IMR-90 (cell line): Measurements from ENCODE around the gene SPTLC2.
"Not testable (repeated sequence)": the region's sequence is repeated elsewhere in the genome, so short reads cannot be mapped to it uniquely, and the experiment has no call there.

ENCODE experiments used
- BHLHE40 ChIP-seq: fragments of 150-350 bp; IDR thresholded peaks from 2 replicates; pipeline ENCODE4 v1.6.1; 2016; ENCODE audit warnings: mild to moderate bottlenecking, low read depth, low read length
- CEBPB ChIP-seq: IDR thresholded peaks from 2 replicates; pipeline ENCODE4 v1.6.1; 2012; ENCODE audit warnings: low read depth, low read length, improper control_type of control experiment
- CTCF ChIP-seq: conservative IDR thresholded peaks from 2 replicates; pipeline ENCODE4 v1.5.1; 2012; ENCODE audit warnings: mild to moderate bottlenecking, low read depth, low read length, improper control_type of control experiment
- ELK1 ChIP-seq: fragments of 150-350 bp; IDR thresholded peaks from 2 replicates; pipeline ENCODE4 v1.6.1; 2016; ENCODE audit warnings: low read depth, mild to moderate bottlenecking, low read length, moderate library complexity, borderline replicate concordance
- FOS ChIP-seq: fragments of 150-350 bp; IDR thresholded peaks from 2 replicates; pipeline ENCODE4 v1.6.1; 2016; ENCODE audit warnings: low read depth, low read length
- MAFK ChIP-seq: IDR thresholded peaks from 2 replicates; pipeline ENCODE4 v1.6.1; 2012; ENCODE audit warnings: low read depth, low read length, improper control_type of control experiment
- MAZ ChIP-seq: IDR thresholded peaks from 2 replicates; pipeline ENCODE4 v1.6.1; 2012; ENCODE audit warnings: low read depth, mild to moderate bottlenecking, low read length, improper control_type of control experiment, moderate library complexity, borderline replicate concordance
- MXI1 ChIP-seq: IDR thresholded peaks from 2 replicates; pipeline ENCODE4 v1.6.1; 2012; ENCODE audit warnings: low read depth, mild to moderate bottlenecking, low read length, moderate library complexity, borderline replicate concordance
- POLR2A ChIP-seq: IDR thresholded peaks from 2 replicates; pipeline ENCODE4 v1.6.1; 2012; ENCODE audit warnings: mild to moderate bottlenecking, low read depth, low read length
- RAD21 ChIP-seq: IDR thresholded peaks from 2 replicates; pipeline ENCODE4 v1.6.1; 2012; ENCODE audit warnings: low read length, improper control_type of control experiment
- RCOR1 ChIP-seq: IDR thresholded peaks from 2 replicates; pipeline ENCODE4 v1.6.1; 2012; ENCODE audit warnings: mild to moderate bottlenecking, low read length, improper control_type of control experiment; ENCODE audit not compliant: insufficient replicate concordance
- RFX5 ChIP-seq: IDR thresholded peaks from 2 replicates; pipeline ENCODE4 v1.8.0; 2012; ENCODE audit warnings: low read depth, mild to moderate bottlenecking, low read length, moderate library complexity

GRCh38 chr14:77635466-77635865, 19.0 kb upstream of the SPTLC2 start:
- TF ChIP-seq CTCF, POLR2A, CEBPB, MAZ, RFX5, RCOR1, MAFK, MXI1, RAD21, BHLHE40, ELK1, FOS: not testable (repeated sequence)
